DND-41 (cell line): ENCODE measurements around the gene KAT2A.

ENCODE experiments used
- ATAC-seq: fragments of 200-7000 bp; cut with Tn5 transposase; 3 replicates; pipeline ENCODE4 v1.9.1; 2021; ENCODE audit warnings: low read depth; ENCODE audit not compliant: insufficient read depth
- DNase-seq: peaks from one replicate; pipeline ENCODE4 v3.0.0-alpha.2; 2020
- H2AFZ ChIP-seq: 2 replicates; pipeline ENCODE4 v1.6.0; 2012; ENCODE audit warnings: low read depth, low read length
- H3K27ac ChIP-seq: 2 replicates; pipeline ENCODE4 v1.5.1; 2012; ENCODE audit warnings: low read length, inconsistent platforms
- H3K27me3 ChIP-seq: fragments of 200-600 bp; sonication (generic); 2 replicates; pipeline ENCODE4 v1.6.0; 2012; ENCODE audit warnings: low read length, mild to moderate bottlenecking, inconsistent platforms; ENCODE audit not compliant: insufficient read depth, poor library complexity
- H3K36me3 ChIP-seq: 2 replicates; pipeline ENCODE4 v1.5.1; 2012; ENCODE audit warnings: low read length, inconsistent platforms; ENCODE audit not compliant: insufficient read depth
- H3K4me1 ChIP-seq: 2 replicates; pipeline ENCODE4 v1.5.1; 2012; ENCODE audit warnings: mild to moderate bottlenecking, low read length; ENCODE audit not compliant: insufficient read depth
- H3K4me2 ChIP-seq: 2 replicates; pipeline ENCODE4 v1.6.0; 2012; ENCODE audit warnings: mild to moderate bottlenecking, moderate library complexity, low read length, inconsistent platforms; ENCODE audit not compliant: insufficient read depth
- H3K4me3 ChIP-seq, 2 experiments: fragments of 200-600 bp in 1 of 2; shearing (Covaris generic) in 1 of 2; 2 replicates each; pipeline ENCODE4 v1.5.1; 2012 to 2016; ENCODE audit warnings: inconsistent platforms in 2 of 2, low read length in 2 of 2, mild to moderate bottlenecking in 2 of 2, low read depth in 1 of 2, moderate library complexity in 1 of 2
- H3K79me2 ChIP-seq: 2 replicates; pipeline ENCODE4 v1.6.0; 2012; ENCODE audit warnings: low read length, inconsistent platforms; ENCODE audit not compliant: insufficient read depth
- H3K9ac ChIP-seq: 2 replicates; pipeline ENCODE4 v1.6.0; 2012; ENCODE audit warnings: low read depth, mild to moderate bottlenecking, inconsistent platforms, low read length, moderate library complexity
- H3K9me3 ChIP-seq: 2 replicates; pipeline ENCODE4 v1.5.1; 2012; ENCODE audit warnings: low read length, moderate library complexity, mild to moderate bottlenecking, inconsistent platforms; ENCODE audit not compliant: insufficient read depth, severe bottlenecking
- H4K20me1 ChIP-seq: 2 replicates; pipeline ENCODE4 v1.6.0; 2012; ENCODE audit warnings: low read length; ENCODE audit not compliant: insufficient read depth
- EZH2 ChIP-seq: IDR thresholded peaks from 3 replicates; pipeline ENCODE4 v1.6.1; 2012; ENCODE audit warnings: borderline replicate concordance, low read depth, mild to moderate bottlenecking, moderate library complexity, low read length, inconsistent platforms; ENCODE audit not compliant: severe bottlenecking
- TF ChIP-seq, protein P1 (sequence below): IDR thresholded peaks from 2 replicates; pipeline ENCODE4 v1.5.1; 2012; ENCODE audit warnings: borderline replicate concordance, low read length, moderate library complexity, mild to moderate bottlenecking; ENCODE audit not compliant: poor library complexity, severe bottlenecking; ENCODE audit errors: extremely low read depth

KAT2A gene

DNA sequence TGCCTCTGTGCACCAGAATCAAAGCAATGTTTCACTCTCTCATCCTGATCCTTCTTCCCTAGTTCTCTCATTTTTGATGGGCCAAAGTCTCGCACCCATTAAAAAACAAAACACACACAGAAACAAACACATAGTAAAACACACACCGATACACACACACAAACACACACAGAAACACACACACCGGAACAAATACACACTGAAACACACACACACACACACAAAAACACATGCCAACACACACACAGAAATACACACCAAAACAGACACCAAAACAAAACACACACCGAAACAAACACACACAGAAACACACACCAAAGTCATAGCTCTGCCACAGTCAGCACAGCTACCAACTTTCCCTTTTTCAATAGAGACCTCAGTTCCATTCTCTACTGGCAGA is 10.1 kb upstream of the KAT2A start:
- Histone ChIP-seq H3K79me2 (peaks cover 63% of the 10 kb centered on the region), H3K4me2 (no peak overlapping the region), H4K20me1 (peaks cover 57% of the 10 kb centered on the region)

DNA sequence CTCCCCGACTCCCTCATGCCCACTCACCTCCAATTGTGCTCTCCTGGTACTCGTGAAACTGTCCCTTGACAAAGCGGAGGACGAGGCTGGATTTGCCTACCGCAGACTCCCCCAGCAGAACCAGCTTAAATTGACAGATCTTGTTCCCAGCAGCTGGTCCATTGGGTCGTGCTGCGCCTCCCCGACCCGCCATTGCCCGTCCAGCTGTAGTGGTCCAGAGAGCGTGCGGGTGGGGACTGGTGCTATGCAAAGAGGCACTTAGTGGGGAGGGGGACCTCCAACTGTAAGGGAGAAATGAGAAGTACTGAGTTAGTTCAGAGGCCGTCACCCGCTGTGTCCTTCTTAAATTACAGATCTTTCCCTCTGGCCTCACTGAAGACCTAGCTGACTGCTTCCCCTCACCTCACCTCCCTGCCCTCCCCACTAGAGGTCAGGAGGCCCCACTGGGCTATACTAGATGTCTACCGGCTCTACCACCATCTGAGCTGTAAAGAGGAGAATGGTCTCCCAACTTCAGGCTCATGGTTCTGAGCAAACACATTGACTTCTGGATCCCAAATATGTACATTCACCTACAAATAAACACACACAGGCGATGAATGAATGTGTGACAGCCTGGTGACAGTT is 9.3 kb upstream of the KAT2A start:
- Histone ChIP-seq H3K9ac (no peak overlapping the region), H3K4me2 (no peak overlapping the region), H2AFZ (no peak overlapping the region), H4K20me1 (peaks cover 50% of the 10 kb centered on the region), H3K4me1 (0 out of 2 replicates have a peak, but pooled peaks cover 3% of the 10 kb centered on the region), H3K27me3 (no peaks in the 10 kb centered on the region), H3K27ac (no peak overlapping the region), H3K9me3 (no peaks in the 10 kb centered on the region), H3K36me3 (peaks cover 81% of the 10 kb centered on the region), H3K79me2 (peaks cover 55% of the 10 kb centered on the region), H3K4me3 (no peak overlapping the region)
- DNase-seq (no peak), ATAC-seq (no peak)
- no peak for TF ChIP-seq EZH2
- TF ChIP-seq, protein P1, sequence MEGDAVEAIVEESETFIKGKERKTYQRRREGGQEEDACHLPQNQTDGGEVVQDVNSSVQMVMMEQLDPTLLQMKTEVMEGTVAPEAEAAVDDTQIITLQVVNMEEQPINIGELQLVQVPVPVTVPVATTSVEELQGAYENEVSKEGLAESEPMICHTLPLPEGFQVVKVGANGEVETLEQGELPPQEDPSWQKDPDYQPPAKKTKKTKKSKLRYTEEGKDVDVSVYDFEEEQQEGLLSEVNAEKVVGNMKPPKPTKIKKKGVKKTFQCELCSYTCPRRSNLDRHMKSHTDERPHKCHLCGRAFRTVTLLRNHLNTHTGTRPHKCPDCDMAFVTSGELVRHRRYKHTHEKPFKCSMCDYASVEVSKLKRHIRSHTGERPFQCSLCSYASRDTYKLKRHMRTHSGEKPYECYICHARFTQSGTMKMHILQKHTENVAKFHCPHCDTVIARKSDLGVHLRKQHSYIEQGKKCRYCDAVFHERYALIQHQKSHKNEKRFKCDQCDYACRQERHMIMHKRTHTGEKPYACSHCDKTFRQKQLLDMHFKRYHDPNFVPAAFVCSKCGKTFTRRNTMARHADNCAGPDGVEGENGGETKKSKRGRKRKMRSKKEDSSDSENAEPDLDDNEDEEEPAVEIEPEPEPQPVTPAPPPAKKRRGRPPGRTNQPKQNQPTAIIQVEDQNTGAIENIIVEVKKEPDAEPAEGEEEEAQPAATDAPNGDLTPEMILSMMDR, result no peak

More for the DNA sequence above, 10.1 kb upstream of the KAT2A start:
- Histone ChIP-seq H3K4me1 (0 out of 2 replicates have a peak, but pooled peaks cover 3% of the 10 kb centered on the region), H2AFZ (no peak overlapping the region), H3K9me3 (no peaks in the 10 kb centered on the region), H3K9ac (no peak overlapping the region), H3K36me3 (peaks cover 80% of the 10 kb centered on the region), H3K27ac (no peak overlapping the region), H3K27me3 (no peaks in the 10 kb centered on the region), H3K4me3 (no peak overlapping the region)
- ATAC-seq, result no peak
- TF ChIP-seq, protein P1, result no peak
- TF ChIP-seq EZH2, result no peak
- DNase-seq, result no peak

DNA sequence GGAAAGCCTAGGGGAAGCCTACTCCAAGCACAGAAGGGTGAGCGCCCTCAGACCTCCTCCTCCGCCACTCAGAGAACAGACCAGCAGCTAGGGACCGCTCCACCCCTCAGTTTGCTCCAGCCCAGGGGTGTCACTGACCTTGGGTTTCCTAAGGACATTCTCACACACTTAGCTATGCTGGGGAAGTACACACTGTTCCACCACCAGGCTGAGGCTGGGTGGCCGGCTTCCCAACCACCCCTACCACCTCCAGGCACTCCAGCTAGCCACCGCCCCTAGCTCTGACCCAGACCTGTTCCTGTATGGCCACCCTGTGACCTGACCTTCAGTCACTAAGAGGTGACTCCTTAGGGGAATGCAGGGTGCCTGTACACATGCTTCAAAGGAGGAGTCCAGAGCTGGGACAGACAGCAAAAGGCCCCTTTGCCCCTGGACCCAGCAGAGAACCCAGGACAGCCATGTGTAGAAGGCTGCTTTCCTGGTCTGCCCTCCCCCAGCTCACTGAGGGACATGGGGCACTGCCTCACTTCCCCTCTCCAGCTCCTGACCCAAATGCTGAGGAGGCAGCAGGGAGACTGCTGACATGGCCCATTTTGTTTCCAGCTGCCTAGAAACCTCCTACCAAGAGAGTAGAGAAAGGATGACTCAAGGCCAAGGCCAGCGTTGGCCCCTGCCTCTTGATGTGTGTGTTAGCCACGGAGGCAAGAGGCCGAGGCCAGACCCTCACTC is 8.1 kb upstream of the KAT2A start:
- H3K4me2 ChIP-seq, result no peak overlapping the region
- H3K9ac ChIP-seq, result no peak overlapping the region
- DNase-seq (no peak), ATAC-seq (no peak)
- peaks cover 44% of the 10 kb centered on the region for H4K20me1 ChIP-seq
- 0 out of 2 replicates have a peak, but pooled peaks cover 3% of the 10 kb centered on the region for H3K4me1 ChIP-seq
- H3K4me3 ChIP-seq, result no peak overlapping the region
- H3K36me3 ChIP-seq, result peaks cover 85% of the 10 kb centered on the region
- no peaks in the 10 kb centered on the region for H3K27me3 ChIP-seq
- no peak overlapping the region for H3K27ac ChIP-seq
- TF ChIP-seq EZH2, result no peak
- TF ChIP-seq, protein P1, result no peak
- no peak overlapping the region for H2AFZ ChIP-seq
- no peaks in the 10 kb centered on the region for H3K9me3 ChIP-seq
- peaks cover 44% of the 10 kb centered on the region for H3K79me2 ChIP-seq
